GM12878 (cell line): ENCODE data around the gene AP3D1. TPM values are rescaled to one million over a fixed set of nuclear protein-coding genes. Genes with fewer than 3 reads are reported as not detected.

Experiments
- ATAC-seq: fragments of 200-7000 bp; cut with Tn5 transposase; 3 replicates; pipeline ENCODE4 v1.9.1; 2020; ENCODE audit warnings: mild to moderate bottlenecking, moderate library complexity
- BruUV-seq: library from RNA; stranded (reverse); fragments of 400-500 nt; replicated peaks from 2 replicates; lab custom pipeline; 2021; lab: Mats Ljungman, UMichigan
- CTCF ChIA-PET: fragments of 300-600 bp; sonication (Branson Sonifier 250); formaldehyde crosslinking; extraction: SDS; loops from one replicate; lab custom pipeline; 2021; ENCODE audit warnings: inconsistent platforms; lab: Yijun Ruan, JAX
- POLR2A ChIA-PET: fragments of 350-600 bp; formaldehyde crosslinking; extraction: SDS; loops from one replicate; lab custom pipeline; 2021; ENCODE audit warnings: inconsistent platforms; lab: Charles Lee
- RAD21 ChIA-PET: fragments of 300-600 bp; sonication (Branson Sonifier 250); formaldehyde crosslinking; loops from one replicate; lab custom pipeline; 2023; ENCODE audit warnings: antibody characterized with exemption; ENCODE audit not compliant: unreplicated experiment; lab: Charles Lee
- SMC1A ChIA-PET: fragments of 300-600 bp; sonication (Branson Sonifier 250); formaldehyde crosslinking; loops from one replicate; lab custom pipeline; 2023; ENCODE audit not compliant: unreplicated experiment, uncharacterized antibody; lab: Charles Lee
- DNase-seq: peaks from one replicate; pipeline ENCODE4 v3.0.0-alpha.2; 2011; ENCODE audit warnings: low read depth, low spot score
- FAIRE-seq: peaks from 3 replicates; lab custom pipeline; 2011; peaks lifted over from hg19 to GRCh38; lab: Jason Lieb, UNC
- H2AFZ ChIP-seq: 2 replicates; pipeline ENCODE4 v1.6.0; 2011; ENCODE audit warnings: low read depth, low read length, control low read depth; ENCODE audit not compliant: control insufficient read depth
- H3K27ac ChIP-seq: 2 replicates; pipeline ENCODE4 v1.5.1; 2011; ENCODE audit warnings: control low read depth; ENCODE audit not compliant: control insufficient read depth, insufficient read depth
- H3K27me3 ChIP-seq, 2 experiments: replicated peaks in 1 of 2; 2 replicates each; pipeline versions ENCODE4 v1.6.0 to v1.6.1; 2011; ENCODE audit warnings: low read length in 1 of 2; ENCODE audit not compliant: control insufficient read depth in 2 of 2, insufficient read depth in 2 of 2
- H3K36me3 ChIP-seq, 2 experiments: 2 replicates each; pipeline ENCODE4 v1.5.1; 2011; ENCODE audit warnings: low read length in 1 of 2; ENCODE audit not compliant: control insufficient read depth in 2 of 2, insufficient read depth in 2 of 2
- H3K4me1 ChIP-seq: 2 replicates; pipeline ENCODE4 v1.6.1; 2011; ENCODE audit warnings: mild to moderate bottlenecking, low read length, moderate library complexity, mixed read lengths; ENCODE audit not compliant: control insufficient read depth, insufficient read depth
- H3K4me2 ChIP-seq: 2 replicates; pipeline ENCODE4 v1.6.0; 2011; ENCODE audit warnings: control low read depth; ENCODE audit not compliant: control insufficient read depth, insufficient read depth
- H3K4me3 ChIP-seq: fragments of 200-600 bp; sonication (generic); 2 replicates; pipeline ENCODE4 v1.5.1; 2016
- H3K79me2 ChIP-seq: 2 replicates; pipeline ENCODE4 v1.6.0; 2011; ENCODE audit warnings: low read length; ENCODE audit not compliant: control insufficient read depth, insufficient read depth
- H3K9ac ChIP-seq: 2 replicates; pipeline ENCODE4 v1.8.0; 2011; ENCODE audit warnings: low read length, control low read depth, mixed read lengths; ENCODE audit not compliant: control insufficient read depth, insufficient read depth
- H3K9me3 ChIP-seq: replicated peaks from 3 replicates; pipeline ENCODE4 v1.5.1; 2011; ENCODE audit warnings: mild to moderate bottlenecking, low read length; ENCODE audit not compliant: control insufficient read depth, insufficient read depth
- H4K20me1 ChIP-seq: 2 replicates; pipeline ENCODE4 v1.6.0; 2011; ENCODE audit not compliant: control insufficient read depth, insufficient read depth
- BHLHE40 ChIP-seq, 2 experiments: fragments of 450-650 bp in 1 of 2; IDR thresholded peaks; 2 replicates each; pipeline ENCODE4 v1.6.1; 2011 to 2017; ENCODE audit warnings: low read depth in 2 of 2, borderline replicate concordance in 1 of 2, improper control_type of control experiment in 1 of 2, low read length in 1 of 2, mild to moderate bottlenecking in 1 of 2
- CREB1 ChIP-seq: IDR thresholded peaks from 2 replicates; pipeline ENCODE4 v1.6.1; 2012; ENCODE audit warnings: low read depth, mild to moderate bottlenecking, inconsistent platforms
- E4F1 ChIP-seq: fragments of 450-650 bp; IDR thresholded peaks from 2 replicates; pipeline ENCODE4 v1.6.1; 2018; ENCODE audit warnings: borderline replicate concordance, mild to moderate bottlenecking; ENCODE audit not compliant: partially characterized antibody
- FOXK2 ChIP-seq: fragments of 450-650 bp; IDR thresholded peaks from 2 replicates; pipeline ENCODE4 v1.6.1; 2017; ENCODE audit warnings: mild to moderate bottlenecking, moderate library complexity
- MLLT1 ChIP-seq: fragments of 450-650 bp; IDR thresholded peaks from 2 replicates; pipeline ENCODE4 v1.6.1; 2016; ENCODE audit warnings: mild to moderate bottlenecking
- RB1 ChIP-seq: fragments of 450-650 bp; formaldehyde crosslinking; IDR thresholded peaks from 2 replicates; pipeline ENCODE4 v1.6.1; 2017; ENCODE audit warnings: mild to moderate bottlenecking, borderline replicate concordance
- WGBS: methylation state at CpG from one replicate; pipeline ENCODE4 v1.1.6; 2016; ENCODE audit warnings: low lambda C conversion rate; ENCODE audit not compliant: insufficient replicate concordance, insufficient coverage; ENCODE audit errors: missing lambda C conversion rate; 5-methylcytosine and 5-hydroxymethylcytosine counted together
- in situ Hi-C: fragments of 300-500 bp; cut with MboI; formaldehyde crosslinking; loops from 9 replicates; pipeline ENCODE4 v1.14.3; 2018; ENCODE audit warnings: mixed read lengths
- intact Hi-C: fragments of 100-400 bp; cut with micrococcal nuclease; formaldehyde crosslinking; loops from one replicate; pipeline ENCODE4 v1.14.2; 2022; ENCODE audit not compliant: unreplicated experiment
- polyA plus RNA-seq, 11 experiments: library from polyadenylated mRNA; depleted of rRNA in 4 of 11; unstranded in 6 of 11; stranded (reverse) in 5 of 11; fragments of >200 nt; fragmentation: Nextera tagmentation in 4 of 11; fragmentation: Illumina TruSeq in 1 of 11; extraction: Ambion mirVana in 4 of 11; extraction: Trizol in 1 of 11; gene quantifications; 1 replicate in 1 of 11; 2 replicates in 10 of 11; pipeline versions ENCODE4 v1.2.1 to v1.2.3, GENCODE V29; 2011 to 2016; ENCODE audit warnings: inconsistent platforms in 2 of 11, missing spikeins in 2 of 11, low read depth in 1 of 11
- total RNA-seq, 4 experiments: library from RNA; depleted of rRNA in 3 of 4; stranded (reverse); fragments of >200 nt in 3 of 4; fragmentation: Illumina TruSeq in 1 of 4; extraction: Trizol in 1 of 4; gene quantifications; 2 replicates each; pipeline versions ENCODE4 v1.2.1 to v1.2.3, GENCODE V29; 2013 to 2021

Gene AP3D1
- total and polyA plus RNA-seq, 10 of the 15 experiments (the other 5 are each of a cell fraction or from before 2014, with no cell fraction given), result 1.5 to 108 (median 59.1) TPM

GRCh38 chr19:2080336-2080988 is 70.9 kb downstream of the AP3D1 start:
- Histone ChIP-seq H3K79me2 (peaks cover 93% of the 10 kb centered on the region), H3K36me3 (peaks cover 39 to 47% of the 10 kb centered on the region in 2 experiments), H3K9me3 (no peaks in the 10 kb centered on the region; the same call in 2 of the 3 replicates), H3K27me3 (no peaks in the 10 kb centered on the region), H3K4me2 (peak overlapping the region; percentile 84), H3K4me1 (peaks cover 25% of the 10 kb centered on the region), H3K9ac (peak overlapping the region; percentile 79; the same call in 1 of the 2 replicates), H3K27ac (no peak overlapping the region; the same call in 1 of the 2 replicates), H4K20me1 (peaks cover 34% of the 10 kb centered on the region), H2AFZ (no peak overlapping the region), H3K4me3 (peak overlapping the region; percentile 95)
- FAIRE-seq, result no peak
- no peak for DNase-seq
- TF ChIP-seq RB1 (no peak), FOXK2 (no peak), MLLT1 (peak; percentile 82), CREB1 (no peak), BHLHE40 (IDR thresholded peaks at IDR 0.05; ENCODE audit: borderline replicate concordance in 1 of 2, low read depth in 2 of 2, low read length in 1 of 2) (peak in 1 of 2 experiments; percentile 62; a peak in 2 of 4 replicates), E4F1 (no peak)
- ChIA-PET POLR2A (interaction anchor here (0.8 to 1.6 kb wide), 3 partner anchors 9 to 29 kb away, joined by 3 to 9 read pairs (median 7); no protein-coding TSS in a partner anchor), CTCF (no interaction called here), SMC1A (interaction anchor here (0.9 to 6.1 kb wide), 3 partner anchors 9 to 28 kb away, joined by 3 to 43 read pairs (median 4); partner anchors contain the start of gene MOB3A), RAD21 (no interaction called here)
- no peak for ATAC-seq
- 32% methylated on average over 20 of the region's 23 CpGs for WGBS
- intact Hi-C loops (no loop called here), in situ Hi-C loops (loop anchor here (5.0 to 10.0 kb wide), 2 partner anchors 63 to 816 kb away; partner anchors contain the start of genes BTBD2 and CIRBP)
- no TSS peak for BruUV-seq
